Endothelial cell of umbilical vein (primary cell): ENCODE measurements around the gene CCNYL1. TPM values are rescaled to one million over a fixed set of nuclear protein-coding genes. Genes with fewer than 3 reads are reported as not detected.

ENCODE experiments used
- BruUV-seq: library from RNA; stranded (reverse); fragments of 400-500 nt; replicated peaks from 2 replicates; lab custom pipeline; 2021; lab: Mats Ljungman, UMichigan
- CTCF ChIA-PET: fragments of 300-600, 350-600 bp; sonication (Branson Sonifier 250); formaldehyde crosslinking; loops from one replicate; lab custom pipeline; 2021; ENCODE audit warnings: antibody characterized with exemption, inconsistent platforms; lab: Charles Lee
- POLR2A ChIA-PET: fragments of 300-600, 350-600 bp; sonication (Branson Sonifier 250); formaldehyde crosslinking; loops from one replicate; lab custom pipeline; 2021; ENCODE audit warnings: antibody characterized with exemption, inconsistent platforms; lab: Charles Lee
- DNase-seq: peaks from one replicate; pipeline ENCODE4 v3.0.0-alpha.2; 2011; ENCODE audit warnings: low read depth, low spot score
- FAIRE-seq: peaks from 2 replicates; lab custom pipeline; 2011; peaks lifted over from hg19 to GRCh38; lab: Jason Lieb, UNC
- H2AFZ ChIP-seq: 2 replicates; pipeline ENCODE4 v1.6.0; 2012; ENCODE audit warnings: low read depth, low read length, control low read depth, inconsistent platforms
- H3K27ac ChIP-seq: 2 replicates; pipeline ENCODE4 v1.5.1; 2011; ENCODE audit warnings: low read depth, mild to moderate bottlenecking, control low read depth, low read length, moderate library complexity; ENCODE audit not compliant: insufficient read depth
- H3K27me3 ChIP-seq, 2 experiments: 2 replicates each; pipeline versions ENCODE4 v1.6.0 to v1.6.1; 2011; ENCODE audit warnings: low read length in 2 of 2, mixed read lengths in 1 of 2; ENCODE audit not compliant: control insufficient read depth in 2 of 2, insufficient read depth in 2 of 2
- H3K36me3 ChIP-seq, 2 experiments: 2 replicates in 1 of 2; 3 replicates in 1 of 2; pipeline ENCODE4 v1.5.1; 2011; ENCODE audit warnings: low read length in 2 of 2, mild to moderate bottlenecking in 1 of 2, moderate library complexity in 1 of 2; ENCODE audit not compliant: control insufficient read depth in 2 of 2, insufficient read depth in 2 of 2; ENCODE audit errors: extremely low read depth in 1 of 2
- H3K4me1 ChIP-seq: 3 replicates; pipeline ENCODE4 v1.5.1; 2011; ENCODE audit warnings: mild to moderate bottlenecking, low read length; ENCODE audit not compliant: control insufficient read depth, insufficient read depth; ENCODE audit errors: extremely low read depth
- H3K4me2 ChIP-seq: 2 replicates; pipeline ENCODE4 v1.6.1; 2011; ENCODE audit warnings: low read length, control low read depth, mixed read lengths; ENCODE audit not compliant: insufficient read depth
- H3K4me3 ChIP-seq, 3 experiments: fragments of 200-600 bp in 1 of 3; sonication (generic), shearing (Covaris generic) in 1 of 3; replicated peaks in 1 of 3; 2 replicates each; pipeline ENCODE4 v1.5.1; 2011 to 2016; ENCODE audit warnings: control low read depth in 3 of 3, low read length in 3 of 3, mild to moderate bottlenecking in 2 of 3, inconsistent platforms in 1 of 3, low read depth in 1 of 3, moderate library complexity in 1 of 3; ENCODE audit not compliant: insufficient read depth in 1 of 3
- H3K79me2 ChIP-seq: 2 replicates; pipeline ENCODE4 v1.6.0; 2012; ENCODE audit warnings: low read length, inconsistent platforms; ENCODE audit not compliant: control insufficient read depth, insufficient read depth
- H3K9ac ChIP-seq: replicated peaks from 2 replicates; pipeline ENCODE3; 2011; ENCODE audit warnings: low read length, control low read depth; ENCODE audit not compliant: insufficient read depth; ENCODE audit errors: extremely low read depth
- H3K9me1 ChIP-seq: replicated peaks from 3 replicates; pipeline ENCODE4 v1.6.0; 2011; ENCODE audit warnings: mild to moderate bottlenecking, low read length; ENCODE audit not compliant: control insufficient read depth, insufficient read depth; ENCODE audit errors: extremely low read depth
- H3K9me3 ChIP-seq: replicated peaks from 2 replicates; pipeline ENCODE4 v1.5.1; 2012; ENCODE audit warnings: low read length, inconsistent platforms; ENCODE audit not compliant: control insufficient read depth, insufficient read depth
- H4K20me1 ChIP-seq: replicated peaks from 2 replicates; pipeline ENCODE3; 2011; ENCODE audit warnings: mild to moderate bottlenecking, low read length; ENCODE audit not compliant: control insufficient read depth, insufficient read depth; ENCODE audit errors: extremely low read depth
- CTCF ChIP-seq, 2 donors: IDR thresholded peaks; 1 replicate in 1 of 2; 2 replicates in 1 of 2; pipeline ENCODE4 v1.5.1; 2011; ENCODE audit warnings: low read length in 2 of 2, mild to moderate bottlenecking in 2 of 2, moderate library complexity in 2 of 2, control low read depth in 1 of 2, inconsistent platforms in 1 of 2, low read depth in 1 of 2; ENCODE audit not compliant: insufficient read depth in 1 of 2; ENCODE audit errors: extremely low read depth in 1 of 2
- EZH2 ChIP-seq: IDR thresholded peaks from 2 replicates; pipeline ENCODE4 v1.6.1; 2012; ENCODE audit warnings: borderline replicate concordance, low read depth, mild to moderate bottlenecking, moderate library complexity, low read length, inconsistent platforms; ENCODE audit not compliant: severe bottlenecking
- FOS ChIP-seq: IDR thresholded peaks from 2 replicates; pipeline ENCODE4 v1.6.1; 2011; ENCODE audit warnings: mild to moderate bottlenecking, low read length, moderate library complexity, borderline replicate concordance; ENCODE audit not compliant: insufficient read depth
- GATA2 ChIP-seq: IDR thresholded peaks from 2 replicates; pipeline ENCODE4 v1.7.0; 2011; ENCODE audit warnings: low read depth, mild to moderate bottlenecking, moderate library complexity, mixed read lengths, low read length; ENCODE audit not compliant: insufficient read length, insufficient read depth
- JUN ChIP-seq: IDR thresholded peaks from 2 replicates; pipeline ENCODE4 v1.6.1; 2011; ENCODE audit warnings: borderline replicate concordance, low read depth; ENCODE audit not compliant: insufficient read length, insufficient read depth
- MAX ChIP-seq: IDR thresholded peaks from 2 replicates; pipeline ENCODE4 v1.6.1; 2011; ENCODE audit not compliant: insufficient read depth, insufficient read length
- MYC ChIP-seq: IDR thresholded peaks from one replicate; pipeline ENCODE4 v1.6.1; 2011; ENCODE audit warnings: mild to moderate bottlenecking, low read depth, low read length
- POLR2A ChIP-seq: IDR thresholded peaks from 2 replicates; pipeline ENCODE4 v1.6.1; 2012; ENCODE audit warnings: low read depth, mild to moderate bottlenecking, control low read depth, low read length
- POLR2AphosphoS5 ChIP-seq: IDR thresholded peaks from 2 replicates; pipeline ENCODE4 v1.6.1; 2012; ENCODE audit warnings: low read depth, mild to moderate bottlenecking, control low read depth, low read length, moderate library complexity; ENCODE audit not compliant: insufficient read depth
- dilution Hi-C: fragments of 300-500 bp; cut with MboI; formaldehyde crosslinking; loops from one replicate; pipeline ENCODE4 v1.15.0; 2019; ENCODE audit warnings: low sequenced_read_pairs; ENCODE audit not compliant: extremely low pct_ligation_motif_present
- intact Hi-C: fragments of 100-400 bp; cut with micrococcal nuclease; formaldehyde crosslinking; loops from one replicate; pipeline ENCODE4 v1.10.0; 2022
- polyA plus RNA-seq, 4 experiments: library from polyadenylated mRNA; depleted of rRNA in 3 of 4; stranded (reverse) in 3 of 4; unstranded in 1 of 4; fragments of >200 nt; gene quantifications; 2 replicates each; pipeline versions ENCODE4 v1.2.1 to v1.2.3, GENCODE V29; 2011 to 2012; ENCODE audit warnings: missing spikeins in 1 of 4
- total RNA-seq: library from RNA; stranded (reverse); gene quantifications from 2 replicates; pipeline ENCODE4 v1.2.3, GENCODE V29; 2021

CCNYL1 gene
- total and polyA plus RNA-seq, 2 donors (not counting 3 experiments of a cell fraction or from before 2014, with no cell fraction given): 15.2 to 49.3 TPM

GRCh38 chr2:207711750-207712530 lies 500 bp downstream of the CCNYL1 start:
- POLR2A ChIA-PET: interaction anchor here (0.6 to 1.7 kb wide), 12 partner anchors 12 to 329 kb away, joined by 3 to 10 read pairs (median 4); partner anchors contain the start of genes CREB1, METTL21A and PLEKHM3

More at GRCh38 chr2:207711750-207712530, 500 bp downstream of the CCNYL1 start:
- Histone ChIP-seq H2AFZ (peak overlapping the region; percentile 92), H4K20me1 (no peaks in the 10 kb centered on the region), H3K79me2 (peaks cover 37% of the 10 kb centered on the region), H3K4me1 (peaks cover 21% of the 10 kb centered on the region), H3K4me3 (peak overlapping the region; percentile 78 to 88 (median 78)), H3K27me3 (no peaks in the 10 kb centered on the region), H3K9ac (peak overlapping the region; percentile 66), H3K9me3 (no peaks in the 10 kb centered on the region), H3K9me1 (no peaks in the 10 kb centered on the region), H3K36me3 (peaks cover 0 to 2% of the 10 kb centered on the region in 2 experiments), H3K4me2 (peak overlapping the region; percentile 93), H3K27ac (peak overlapping the region; percentile 36)
- FAIRE-seq (peak; percentile 28), DNase-seq (peak; percentile 55)
- intact Hi-C loops: loop anchor here (1.0 to 2.0 kb wide), 6 partner anchors 15 to 182 kb away; partner anchors contain the start of genes FZD5 and METTL21A
- CTCF ChIA-PET: interaction anchor here (0.7 to 8.9 kb wide), 11 partner anchors 9 to 328 kb away, joined by 3 to 79 read pairs (median 4); partner anchors contain the start of genes FZD5 and METTL21A
- no TSS peak for BruUV-seq
- dilution Hi-C loops: no loop called here
- TF ChIP-seq POLR2AphosphoS5: no peak
- no peak for TF ChIP-seq MAX
- no peak for TF ChIP-seq CTCF (IDR thresholded peaks at IDR 0.05; ENCODE audit: extremely low read depth in 1 of 2, insufficient read depth in 1 of 2, low read depth in 1 of 2, low read length in 2 of 2)
- no peak for TF ChIP-seq JUN
- no peak for TF ChIP-seq EZH2
- TF ChIP-seq POLR2A: no peak
- no peak for TF ChIP-seq FOS
- TF ChIP-seq GATA2: no peak
- TF ChIP-seq MYC: no peak
